PC-9 (cell line): ENCODE measurements around the gene DENND5A.
"Not testable (repeated sequence)": the region's sequence is repeated elsewhere in the genome, so short reads cannot be mapped to it uniquely, and the experiment has no call there.

ENCODE experiments used
- CTCF ChIP-seq: fragments of 200-600 bp; sonication (generic); conservative IDR thresholded peaks from 2 replicates; pipeline ENCODE4 v1.6.1; 2017; ENCODE audit warnings: mixed run types, antibody characterized with exemption, mild to moderate bottlenecking, moderate library complexity
- EZH2 ChIP-seq: fragments of 200-600 bp; sonication (generic); IDR thresholded peaks from 2 replicates; pipeline ENCODE4 v1.8.0; 2017; ENCODE audit warnings: antibody characterized with exemption, low read depth

GRCh38 chr11:9220853-9221252 is 44.3 kb downstream of the DENND5A start:
- not testable (repeated sequence) for TF ChIP-seq CTCF, EZH2
